Left ventricle myocardium superior (tissue), 1 donor: ENCODE data around the gene HIBCH. TPM values are rescaled to one million over a fixed set of nuclear protein-coding genes. Genes with fewer than 3 reads are reported as not detected.
"Not testable (repeated sequence)": the region's sequence is repeated elsewhere in the genome, so short reads cannot be mapped to it uniquely, and the experiment has no call there.

Experiments used
- ATAC-seq: fragments of 200-7000 bp; cut with Tn5 transposase; one replicate; pipeline ENCODE4 v1.9.1; 2020; ENCODE audit warnings: mild to moderate bottlenecking, moderate library complexity
- DNase-seq: peaks from one replicate; pipeline ENCODE4 v3.0.0-alpha.2; 2020
- intact Hi-C: fragments of 100-400 bp; cut with micrococcal nuclease; formaldehyde crosslinking; loops from one replicate; pipeline ENCODE4 v1.11.0; 2022
- long read RNA-seq: library from polyadenylated mRNA; unstranded; transcript quantifications from one replicate; pipeline ENCODE4 v2.0.0, GENCODE V29; 2021
- total RNA-seq: library from RNA; stranded (reverse); fragmentation: NEBNext Ultra II Directional; extraction: Animal tissue kit (Norgen Biotek cat#: 25700); gene quantifications from one replicate; pipeline ENCODE4 v1.2.1, GENCODE V29; 2021
- donor health status: DM: no; HTN: yes; CAD: no; lungs with severe emphysema.

HIBCH gene, protein sequence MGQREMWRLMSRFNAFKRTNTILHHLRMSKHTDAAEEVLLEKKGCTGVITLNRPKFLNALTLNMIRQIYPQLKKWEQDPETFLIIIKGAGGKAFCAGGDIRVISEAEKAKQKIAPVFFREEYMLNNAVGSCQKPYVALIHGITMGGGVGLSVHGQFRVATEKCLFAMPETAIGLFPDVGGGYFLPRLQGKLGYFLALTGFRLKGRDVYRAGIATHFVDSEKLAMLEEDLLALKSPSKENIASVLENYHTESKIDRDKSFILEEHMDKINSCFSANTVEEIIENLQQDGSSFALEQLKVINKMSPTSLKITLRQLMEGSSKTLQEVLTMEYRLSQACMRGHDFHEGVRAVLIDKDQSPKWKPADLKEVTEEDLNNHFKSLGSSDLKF
- total RNA-seq = 24.2 TPM
- long read RNA-seq, transcript HIBCH-201 (14 exons, 1,939 nt) = major isoform, 53 of 74 reads
- long read RNA-seq, partial matches to known transcripts = 2 of 74 reads
- long read RNA-seq, other reads (novel, unspliced or antisense) = 15 of 74 reads

DNA sequence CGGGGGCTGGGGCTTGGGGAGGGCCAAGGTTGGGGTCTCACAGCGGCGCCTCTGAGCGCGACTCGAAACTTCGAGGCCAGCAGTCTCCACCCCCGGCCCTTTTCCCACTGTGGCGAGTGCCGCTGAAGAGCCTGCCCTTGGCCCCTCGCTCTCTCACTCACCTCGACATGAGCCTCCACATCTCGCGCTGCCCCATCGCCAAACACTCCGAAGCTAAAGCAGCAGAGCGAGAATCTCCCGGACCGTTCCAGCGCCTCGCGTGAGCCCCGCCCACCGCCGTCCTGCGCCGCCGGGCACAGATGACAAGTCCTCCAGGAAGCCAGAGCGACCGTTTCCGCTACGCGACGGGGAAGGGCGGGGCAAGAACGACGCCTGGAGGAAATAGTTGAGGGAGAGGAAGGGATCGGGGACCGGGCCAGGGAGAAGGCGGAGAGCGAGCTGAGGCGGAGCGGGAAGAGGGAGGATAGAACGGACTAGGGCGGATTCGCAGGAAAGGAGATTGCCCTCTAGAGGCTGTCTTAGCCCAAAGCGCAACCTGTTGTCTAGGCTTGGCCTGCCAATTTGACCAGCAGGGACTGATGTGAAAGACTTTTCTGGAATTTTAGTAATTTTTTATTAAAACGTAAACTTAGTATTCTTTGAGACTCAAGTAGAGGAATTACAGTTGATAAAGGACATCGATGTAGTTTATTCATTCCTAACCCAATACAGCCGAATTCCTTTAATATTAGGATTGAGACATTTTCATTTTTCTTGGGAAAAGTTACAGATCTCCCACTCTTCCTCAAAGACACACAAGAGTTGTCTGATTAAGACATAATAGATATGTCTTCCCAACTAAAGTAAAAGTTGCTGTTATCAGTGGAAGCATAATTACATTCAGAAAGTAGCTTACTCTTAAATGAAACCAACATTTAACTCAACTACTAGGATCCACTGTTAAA, at the start of gene HIBCH:
Gene HIBCH (minus strand): TSS at position 272 of the 944 bp plus-strand sequence. CDS start 76 bp downstream, at position 196.
- DNase-seq (peak; percentile 99), ATAC-seq (peak; percentile 99)
- intact Hi-C loops = no loop called here

DNA sequence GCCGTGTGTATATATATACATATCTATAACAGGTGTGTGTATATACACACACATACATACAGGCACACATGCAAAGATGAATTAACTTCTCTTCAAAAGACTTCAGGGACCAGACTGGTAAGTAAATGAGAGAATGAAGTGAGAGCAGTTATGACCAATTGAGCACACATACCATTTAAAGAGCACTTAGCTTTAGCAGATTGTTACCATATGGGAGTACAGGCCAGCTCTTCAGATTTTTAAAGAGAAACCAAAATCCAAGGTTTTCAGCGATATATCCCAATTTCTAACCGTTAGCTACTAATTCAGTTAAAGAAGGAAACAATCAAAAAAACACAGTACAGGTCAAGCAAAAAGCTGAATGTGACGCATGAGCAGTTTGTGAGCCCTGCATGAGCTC, 47.5 kb upstream of the HIBCH start:
- no peak for DNase-seq
- ATAC-seq = no peak
- intact Hi-C loops = no loop called here

DNA sequence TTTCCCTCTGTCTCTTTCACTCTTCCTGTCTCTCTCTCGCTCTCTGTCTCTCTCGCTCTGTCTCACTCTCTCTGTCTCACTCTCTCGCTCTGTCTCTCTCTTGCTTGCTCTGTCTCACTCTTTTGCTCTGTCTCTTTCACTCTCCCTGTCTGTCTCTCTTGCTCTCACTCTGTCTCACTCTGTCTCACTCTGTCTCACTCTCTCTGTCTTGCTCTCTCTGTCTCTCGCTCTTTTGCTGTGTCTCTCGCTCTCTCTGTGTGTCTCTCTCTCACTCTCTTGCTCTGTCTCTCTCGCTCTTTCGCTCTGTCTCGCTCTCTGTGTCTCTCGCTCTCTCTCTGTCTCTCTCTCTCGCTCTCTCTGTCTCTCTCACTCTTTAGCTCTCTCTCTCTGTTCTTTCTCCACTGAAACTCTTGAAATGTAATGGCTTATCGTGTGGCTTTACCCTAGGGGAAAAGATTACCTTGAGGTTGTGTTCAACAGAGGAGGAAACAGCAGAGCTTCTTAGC, 46.7 kb upstream of the HIBCH start:
- ATAC-seq (no peak), DNase-seq (no peak)
- intact Hi-C loops = no loop called here

DNA sequence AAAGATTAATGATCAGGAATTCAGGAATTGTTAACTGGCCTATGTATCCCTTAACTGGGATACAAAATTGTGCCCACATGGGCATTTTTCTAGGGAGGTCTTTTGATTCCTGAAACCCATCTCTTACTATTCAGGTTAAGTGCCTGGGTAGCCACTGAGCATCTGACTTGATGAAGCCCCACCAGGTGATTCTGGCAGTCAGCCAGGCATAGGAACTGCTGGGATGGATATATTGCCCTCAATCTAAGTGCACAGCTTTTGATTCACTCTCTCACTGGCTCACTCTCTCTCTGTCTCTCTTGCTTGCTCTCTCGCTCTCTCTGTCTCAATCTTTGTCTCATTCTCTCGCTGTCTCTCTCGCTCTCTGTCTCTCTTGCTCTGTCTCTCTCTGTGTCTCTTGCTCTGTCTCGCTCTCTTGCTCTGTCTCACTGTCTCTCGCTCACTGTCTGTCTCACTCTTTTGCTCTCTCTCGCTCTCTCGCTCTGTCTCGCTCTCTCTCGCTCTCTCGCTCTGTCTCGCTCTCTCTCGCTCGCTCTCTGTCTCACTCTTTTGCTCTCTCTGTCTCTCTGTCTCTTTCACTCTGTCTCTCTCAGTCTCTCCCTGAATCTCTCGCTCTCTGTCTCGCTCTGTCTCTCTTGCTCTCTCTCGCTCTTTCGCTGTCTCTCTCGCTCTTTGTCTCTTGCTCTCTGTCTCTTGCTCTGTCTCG, 46.0 kb upstream of the HIBCH start:
- intact Hi-C loops = no loop called here
- ATAC-seq = no peak
- DNase-seq = no peak

DNA sequence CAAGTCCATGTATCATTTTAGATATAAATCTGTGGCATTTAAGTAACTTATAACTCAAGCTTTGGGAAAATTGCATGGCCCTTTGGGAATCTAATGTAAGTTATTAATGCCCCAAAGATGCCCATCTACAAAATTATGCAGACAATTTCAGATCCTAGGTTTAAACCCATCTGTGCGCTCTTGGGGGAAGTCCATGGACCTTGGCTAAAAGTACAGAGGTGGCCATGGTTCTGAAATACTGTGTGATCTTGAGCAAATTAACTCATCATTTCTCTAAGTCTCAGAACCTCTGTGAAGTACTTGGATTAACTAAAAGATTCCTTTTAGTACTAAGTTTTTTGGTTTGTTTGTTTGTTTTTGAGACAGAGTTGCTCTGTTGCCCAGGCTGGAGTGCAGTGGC, 43.3 kb upstream of the HIBCH start:
- ATAC-seq (no peak), DNase-seq (no peak)
- intact Hi-C loops = no loop called here

DNA sequence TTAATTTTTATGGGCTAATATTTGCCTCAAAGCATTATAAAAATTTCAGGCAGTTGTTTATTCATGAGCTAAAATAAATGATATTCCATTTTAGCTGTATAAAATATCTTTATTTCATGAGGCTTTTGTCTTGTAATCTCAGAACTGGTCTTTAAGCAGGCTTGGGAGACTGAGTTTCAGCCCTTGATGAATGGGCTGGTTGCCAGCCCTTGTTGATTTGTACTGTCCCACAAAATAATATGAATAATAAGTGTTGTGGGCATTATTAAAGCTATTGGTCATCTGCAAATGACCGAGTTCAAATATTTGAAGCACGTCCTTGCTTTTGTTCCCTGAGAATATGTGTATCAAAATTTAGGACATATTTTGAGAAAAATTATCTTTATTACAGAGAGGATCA, 41.9 kb upstream of the HIBCH start:
- no peak for DNase-seq
- ATAC-seq = no peak
- intact Hi-C loops = no loop called here

DNA sequence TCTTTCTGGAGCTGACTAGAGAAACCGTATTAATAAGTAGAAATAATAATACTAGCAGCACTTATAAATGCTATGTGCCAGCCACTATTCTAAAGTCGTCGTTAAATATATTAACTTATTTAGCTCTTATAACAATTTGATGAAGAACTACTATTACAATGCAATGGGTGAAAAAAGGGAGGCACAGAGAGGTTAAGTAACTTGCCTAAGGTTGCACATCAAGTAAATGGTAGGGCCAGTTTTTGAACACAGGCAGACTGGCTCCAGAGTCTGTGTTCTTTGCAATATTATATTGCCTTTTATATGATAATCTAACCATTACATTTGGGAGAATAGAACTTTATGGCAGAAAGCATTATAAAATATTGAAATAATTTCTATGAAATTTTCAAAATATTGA, 41.3 kb upstream of the HIBCH start:
- ATAC-seq (no peak), DNase-seq (no peak)
- intact Hi-C loops = no loop called here

DNA sequence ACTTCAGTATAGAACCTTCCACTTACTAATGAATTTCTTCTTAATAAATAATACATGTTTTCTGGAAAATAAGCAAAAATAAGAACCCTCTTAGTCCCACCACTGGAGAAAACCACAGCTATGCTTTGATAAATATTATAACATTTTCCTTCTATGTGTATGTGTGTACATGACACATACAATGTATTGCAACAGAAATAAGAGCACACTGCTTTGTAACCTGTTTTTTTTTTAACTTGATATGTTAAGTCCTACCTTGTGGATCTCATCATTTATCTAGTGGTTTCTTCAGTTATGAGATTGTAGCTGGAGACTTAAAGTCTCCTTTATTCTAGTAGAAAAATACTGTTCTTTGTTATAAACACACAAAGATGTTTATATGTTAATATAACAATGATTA, 40.9 kb upstream of the HIBCH start:
- ATAC-seq = no peak
- intact Hi-C loops = no loop called here
- DNase-seq = no peak

DNA sequence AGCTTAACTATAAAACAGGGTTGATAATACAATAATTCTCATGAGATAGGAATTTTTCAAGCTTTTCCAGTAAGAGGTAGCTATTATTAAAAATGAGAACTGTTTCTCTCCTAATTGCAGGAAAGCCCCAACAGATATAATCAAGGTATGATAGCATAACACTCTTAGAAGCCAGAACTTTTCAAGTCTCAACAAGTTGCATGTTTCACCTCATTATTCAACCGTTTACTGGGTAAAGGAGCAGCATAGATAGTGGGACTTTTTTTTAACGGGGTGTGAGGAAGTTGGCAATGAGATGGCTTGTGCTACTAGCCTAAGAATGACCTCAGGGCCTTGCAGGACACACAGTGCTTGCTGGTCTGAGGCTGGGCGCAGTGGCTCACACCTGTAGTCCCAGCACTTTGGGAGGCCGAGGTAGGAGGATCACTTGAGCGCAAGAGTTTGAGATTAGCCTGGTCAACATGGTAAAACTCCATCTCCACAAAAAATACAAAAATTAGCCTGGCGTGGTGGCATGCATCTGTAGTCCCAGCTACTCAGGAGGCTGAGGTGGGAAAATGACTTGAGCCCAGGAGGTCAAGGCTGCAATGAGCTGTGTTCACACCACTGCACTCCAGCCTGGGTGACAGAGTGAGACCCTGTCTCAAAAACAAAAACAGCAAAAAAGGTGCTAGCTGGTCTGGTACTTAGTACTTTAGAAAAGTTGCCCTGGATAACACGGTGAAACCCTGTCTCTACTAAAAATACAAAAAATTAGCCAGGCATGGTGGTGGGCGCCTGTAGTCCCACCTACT, 39.2 kb upstream of the HIBCH start:
- ATAC-seq = not testable (repeated sequence)

DNA sequence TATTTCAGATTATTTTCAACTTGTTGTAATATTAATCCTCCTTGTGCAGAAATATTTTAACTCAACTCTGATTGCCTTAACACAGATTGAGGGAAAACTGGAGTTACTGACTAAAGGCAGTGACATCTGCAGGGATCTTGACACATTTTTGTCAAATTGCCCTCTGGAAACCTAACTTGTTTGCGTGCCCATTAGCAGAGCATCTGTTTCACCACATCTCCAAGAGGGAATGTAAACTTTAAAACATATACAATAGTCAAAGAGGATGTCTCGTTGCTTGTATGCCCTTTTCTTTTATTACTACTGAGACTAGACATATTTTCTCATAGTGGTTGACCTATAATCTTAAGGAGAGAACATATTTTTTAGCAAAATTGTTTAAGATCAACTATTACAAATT, 38.0 kb upstream of the HIBCH start:
- DNase-seq (no peak), ATAC-seq (no peak)
- intact Hi-C loops = no loop called here

More for the DNA sequence above, 39.2 kb upstream of the HIBCH start:
- DNase-seq, intact Hi-C loops: not testable (repeated sequence)

DNA sequence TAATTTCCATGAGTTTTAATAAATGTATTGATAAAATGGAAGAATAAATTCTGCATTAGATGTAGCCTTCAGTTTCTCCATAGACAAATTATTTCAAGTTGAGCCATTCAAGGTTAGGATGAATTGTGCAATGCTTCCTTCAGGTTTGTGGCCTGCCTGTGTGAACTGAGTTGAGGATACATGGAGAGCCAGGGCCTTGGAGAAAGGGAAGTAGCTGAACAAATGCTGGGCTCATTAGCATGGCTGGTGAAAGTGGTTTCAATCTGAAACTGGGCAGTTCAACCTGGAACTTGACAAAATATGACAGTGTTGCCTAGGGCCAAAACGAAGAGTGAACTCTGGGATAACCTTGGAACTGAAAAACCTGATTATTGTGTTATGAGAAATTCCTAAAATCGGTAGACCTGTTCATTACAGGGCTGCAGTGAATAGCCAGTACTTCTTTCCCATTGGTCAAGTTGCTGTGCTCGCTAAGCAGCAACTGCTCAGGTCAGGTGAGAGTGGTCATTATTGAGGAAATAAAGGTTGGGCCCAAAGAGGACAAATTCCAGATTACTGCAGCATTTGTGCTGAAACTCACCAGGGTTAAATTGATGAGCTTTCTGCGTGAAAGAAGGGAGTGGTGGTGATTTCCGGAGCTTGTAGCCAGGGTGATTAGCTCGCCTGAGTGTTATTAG, 36.5 kb upstream of the HIBCH start:
- intact Hi-C loops = no loop called here
- DNase-seq (no peak), ATAC-seq (no peak)

DNA sequence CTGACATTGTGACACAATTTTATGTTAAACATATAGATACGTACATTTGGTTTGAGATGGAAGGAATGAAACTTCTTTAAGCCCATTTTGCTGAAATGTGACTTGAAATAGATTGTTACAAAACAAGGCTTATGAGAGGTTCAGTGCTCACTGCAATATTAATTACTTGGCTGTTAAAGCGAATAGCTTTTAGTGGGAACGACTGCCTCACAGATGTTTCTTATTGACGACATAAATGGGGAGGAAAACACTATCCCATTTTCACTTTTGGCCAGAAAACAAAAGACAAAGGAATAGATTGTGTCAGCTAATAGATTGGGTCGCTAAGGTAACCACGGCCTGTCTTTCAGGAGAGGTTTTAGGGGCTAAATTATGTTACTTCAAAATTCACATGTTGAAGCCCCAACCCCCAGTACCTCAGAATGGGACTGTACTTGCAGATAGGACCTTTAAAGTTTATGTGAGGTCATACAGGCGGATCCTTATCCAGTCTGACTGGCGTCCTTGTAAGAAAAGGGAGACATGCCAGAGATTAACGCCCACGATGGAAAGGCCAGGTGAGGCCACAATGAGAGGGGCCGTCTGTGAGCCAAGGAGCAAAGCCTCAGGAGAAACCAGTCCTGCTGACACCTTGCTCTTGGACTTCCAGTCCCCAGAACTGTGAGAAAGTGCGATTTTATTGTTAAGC, 34.5 kb upstream of the HIBCH start:
- no peak for DNase-seq
- intact Hi-C loops = no loop called here
- peak; percentile 57 for ATAC-seq

DNA sequence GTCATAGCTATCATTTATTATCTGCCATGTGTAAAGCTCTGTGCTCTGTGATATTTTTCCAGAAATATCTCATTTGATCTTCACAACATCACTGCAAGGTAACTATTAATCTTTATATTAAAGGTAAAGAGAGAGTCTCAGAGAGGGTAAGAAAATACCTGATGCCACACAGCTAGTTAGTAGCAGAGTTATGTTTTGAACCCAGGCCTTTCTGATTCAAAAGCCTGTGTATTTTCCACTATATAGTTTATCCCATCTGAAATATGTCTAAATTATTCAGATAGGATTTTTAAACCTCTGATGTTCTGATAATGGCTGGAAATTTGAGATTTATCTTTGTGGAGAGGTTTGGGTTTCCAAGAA, 33.9 kb upstream of the HIBCH start:
- DNase-seq (no peak), ATAC-seq (no peak)
- intact Hi-C loops = no loop called here

DNA sequence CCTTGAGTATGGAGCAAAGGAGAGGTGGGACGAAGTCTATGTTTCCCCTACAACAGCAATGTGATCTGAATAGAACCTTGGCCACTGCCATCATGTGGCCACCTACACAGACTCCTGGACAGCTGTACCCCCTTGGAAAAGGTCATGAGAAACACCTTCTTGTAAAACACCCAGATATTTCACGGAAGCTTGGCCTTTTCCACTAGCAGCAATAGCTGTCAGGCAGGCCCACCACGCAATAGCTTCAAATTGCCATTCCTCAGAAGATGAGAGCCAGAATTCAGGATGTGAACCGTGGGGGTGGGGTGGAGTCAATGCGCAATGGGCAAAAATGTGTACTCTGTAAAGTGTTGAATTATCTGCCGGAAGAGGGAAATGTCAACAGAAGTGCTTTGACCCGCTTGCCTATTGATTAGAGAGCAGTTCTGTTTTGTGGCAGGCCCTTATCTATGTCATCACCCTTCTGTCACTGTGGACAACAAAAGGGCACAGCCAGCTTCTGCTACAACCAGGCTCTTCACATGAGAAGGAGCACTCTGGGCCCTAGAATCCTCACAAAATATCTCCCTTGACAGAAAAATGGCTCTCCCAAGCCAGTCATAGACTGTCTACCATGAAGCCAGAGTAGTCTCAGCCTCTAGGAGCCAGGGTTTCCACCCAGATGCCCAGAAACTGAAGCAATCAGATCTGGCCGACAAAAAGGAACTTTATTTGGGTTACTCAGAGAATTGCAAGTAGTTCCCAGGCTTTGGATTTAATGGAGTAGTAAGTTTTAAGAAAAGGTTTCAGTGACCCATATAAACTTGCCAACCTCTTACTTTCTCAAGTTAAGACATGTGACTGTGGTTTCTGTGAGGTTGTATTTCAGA, 33.3 kb upstream of the HIBCH start:
- ATAC-seq (peak; percentile 33), DNase-seq (no peak)
- intact Hi-C loops = no loop called here

DNA sequence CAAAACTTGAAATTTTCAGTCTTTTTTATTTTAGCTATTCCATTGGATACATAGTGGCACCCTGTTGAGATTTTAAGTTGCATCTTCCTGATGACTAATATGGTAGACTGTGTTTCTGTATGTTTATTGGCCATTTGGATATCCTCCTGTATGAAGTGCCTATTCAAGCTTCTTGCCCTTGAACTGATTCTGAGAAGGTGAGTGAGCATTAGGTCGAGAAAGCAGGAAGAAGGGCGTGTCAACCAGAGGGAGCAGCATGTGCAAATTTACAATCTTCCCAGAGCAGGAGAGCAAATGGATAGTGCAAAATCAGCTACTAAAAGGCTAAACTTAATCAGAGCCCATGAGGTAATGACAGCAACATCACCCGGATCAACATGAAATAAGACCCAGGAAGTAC, 32.3 kb upstream of the HIBCH start:
- intact Hi-C loops = no loop called here
- ATAC-seq (no peak), DNase-seq (no peak)

DNA sequence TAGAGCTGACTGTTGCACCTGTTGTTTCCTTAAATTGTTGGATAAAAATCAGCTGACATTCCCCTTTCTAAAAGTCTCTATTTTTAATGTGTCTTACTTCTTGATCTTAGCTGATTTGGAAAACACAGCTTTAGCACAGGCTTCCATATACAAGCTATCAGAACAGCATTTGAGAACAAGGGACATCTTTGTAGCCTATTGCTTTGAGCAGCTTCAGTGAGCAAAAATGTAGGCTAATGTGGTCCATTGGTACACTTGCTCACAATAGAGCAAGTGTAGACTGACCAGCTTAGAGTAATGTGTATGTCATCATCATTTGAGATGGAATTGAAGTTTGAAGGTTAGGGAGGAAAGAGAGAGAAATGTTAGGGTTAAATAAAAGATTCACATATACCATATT, 30.7 kb upstream of the HIBCH start:
- DNase-seq = no peak
- ATAC-seq = no peak

More for the DNA sequence above, 30.7 kb upstream of the HIBCH start:
- intact Hi-C loops = no loop called here
